ENCODE data around the gene HLA-DPB1.

Gene HLA-DPB1

GRCh38 chr6:33128318-33128717 is 52.5 kb downstream of the HLA-DPB1 start:
- no peak for DNase-seq (ENCODE audit: low read depth in 3 of 3, low spot score in 1 of 3)

GRCh38 chr6:33132081-33132524 is 56.3 kb downstream of the HLA-DPB1 start:
- no peak for DNase-seq (ENCODE audit: low read depth in 3 of 3, low spot score in 1 of 3)

- no peak for DNase-seq (ENCODE audit: low read depth in 3 of 3, low spot score in 1 of 3)
Measured at GRCh38 chr6:33136310-33136900, 60.6 kb downstream of the HLA-DPB1 start.

Measured in stimulated activated CD4-positive, alpha-beta T cell treated with anti-CD3 and anti-CD28 coated beads, TNF-alpha, amount 100 ng/mL, for 1 hour (primary cell).